GM19238 (cell line): ENCODE data around the gene GCA.
A peak's percentile ranks its signal among the peaks of the same experiment; 100 is the strongest.

Experiments
- DNase-seq: peaks from one replicate; pipeline ENCODE4 v3.0.0; 2011; ENCODE audit warnings: low spot score; ENCODE audit not compliant: insufficient read length

The GCA gene, protein sequence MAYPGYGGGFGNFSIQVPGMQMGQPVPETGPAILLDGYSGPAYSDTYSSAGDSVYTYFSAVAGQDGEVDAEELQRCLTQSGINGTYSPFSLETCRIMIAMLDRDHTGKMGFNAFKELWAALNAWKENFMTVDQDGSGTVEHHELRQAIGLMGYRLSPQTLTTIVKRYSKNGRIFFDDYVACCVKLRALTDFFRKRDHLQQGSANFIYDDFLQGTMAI

DNA sequence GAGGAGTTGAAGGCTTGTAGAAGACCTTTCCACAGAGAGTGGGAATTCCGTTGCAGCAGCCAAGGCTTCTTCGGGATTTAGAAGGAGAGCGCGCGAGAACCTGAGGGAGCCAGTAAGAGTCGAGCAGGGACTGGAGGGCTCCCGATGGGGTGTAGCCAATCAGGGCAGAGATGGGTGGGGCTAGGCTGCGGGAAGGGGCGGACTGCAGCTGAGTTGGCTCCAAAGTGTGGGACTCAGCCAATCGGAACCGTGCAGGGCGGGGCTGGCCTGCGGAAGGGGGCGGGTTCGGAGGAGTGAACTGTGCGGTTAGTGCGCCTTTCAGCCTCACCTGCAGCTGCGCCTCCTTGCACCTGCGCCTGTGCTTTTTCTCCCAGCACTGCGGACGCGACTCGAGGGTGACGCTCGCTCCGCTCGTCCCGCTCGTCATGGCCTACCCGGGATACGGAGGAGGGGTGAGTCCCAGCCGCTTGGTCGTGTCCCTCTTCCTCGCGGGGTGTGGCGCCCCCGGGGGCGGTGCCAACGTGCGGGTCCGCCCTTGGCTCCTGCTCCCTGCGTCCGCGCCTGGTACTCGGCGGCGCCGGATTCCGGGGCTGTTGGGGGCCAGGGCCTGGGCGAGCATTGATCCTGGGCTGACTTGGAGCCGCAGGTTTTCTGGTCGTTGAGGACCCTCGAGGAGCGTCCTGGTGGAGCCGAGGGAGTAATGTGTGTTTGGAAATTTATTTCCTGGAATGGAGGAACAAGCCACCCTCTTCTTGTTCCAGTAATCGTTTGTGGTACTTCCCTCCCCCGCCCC is at the start of gene GCA:
Gene GCA, plus strand, starts transcription at position 309 of the 793 bp plus-strand sequence. Its CDS starts 117 bp downstream, at position 426.
- peak; percentile 74 for DNase-seq

DNA sequence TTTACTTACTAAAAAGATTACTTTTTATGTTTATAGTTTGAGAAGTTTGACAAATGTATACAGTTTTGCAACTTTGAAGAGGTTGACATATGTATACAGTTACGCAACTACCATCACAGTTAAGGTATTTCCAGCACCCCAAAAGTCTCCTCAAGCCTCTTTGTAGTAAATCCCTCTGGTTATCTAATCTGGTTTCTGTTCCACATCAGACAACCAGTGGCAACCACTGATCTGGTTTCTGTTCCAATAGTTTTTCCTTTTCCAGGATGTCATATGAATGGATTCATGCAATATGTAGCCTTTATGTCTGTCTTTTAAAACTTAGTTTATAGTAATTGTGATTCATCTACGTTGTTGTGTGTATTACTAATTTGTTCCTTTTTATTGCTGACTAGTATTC is 48.9 kb upstream of the GCA start:
- no peak for DNase-seq

DNA sequence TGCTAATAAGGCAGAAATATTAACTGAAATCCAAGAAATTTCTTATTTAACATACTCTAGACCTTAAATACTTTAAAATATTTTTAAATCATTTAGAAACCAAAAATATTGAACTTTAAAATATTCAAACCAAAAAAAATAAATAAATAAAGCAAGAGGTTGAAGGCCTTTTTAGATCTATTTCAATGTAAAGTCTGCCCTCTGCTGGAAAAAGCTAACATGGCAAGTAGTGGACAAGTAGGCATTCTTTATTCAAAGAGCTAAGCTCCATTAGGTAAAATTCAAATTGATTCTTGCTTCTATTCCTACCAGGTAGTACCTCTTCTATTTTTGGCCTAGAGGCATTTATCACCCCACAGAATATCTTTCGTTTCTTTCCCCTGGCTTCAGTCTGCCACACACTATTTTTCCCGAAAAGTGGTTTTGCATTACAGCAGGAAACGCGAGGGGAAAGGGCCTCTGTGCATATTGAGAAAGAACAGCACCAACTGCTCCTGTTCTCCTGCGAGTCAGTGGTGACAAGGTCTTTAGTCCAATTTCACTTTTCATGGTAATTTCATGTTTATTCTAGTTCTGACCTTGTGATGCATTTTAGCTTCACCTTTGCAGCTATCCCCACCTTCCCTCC is 45.9 kb upstream of the GCA start:
- DNase-seq, result no peak

DNA sequence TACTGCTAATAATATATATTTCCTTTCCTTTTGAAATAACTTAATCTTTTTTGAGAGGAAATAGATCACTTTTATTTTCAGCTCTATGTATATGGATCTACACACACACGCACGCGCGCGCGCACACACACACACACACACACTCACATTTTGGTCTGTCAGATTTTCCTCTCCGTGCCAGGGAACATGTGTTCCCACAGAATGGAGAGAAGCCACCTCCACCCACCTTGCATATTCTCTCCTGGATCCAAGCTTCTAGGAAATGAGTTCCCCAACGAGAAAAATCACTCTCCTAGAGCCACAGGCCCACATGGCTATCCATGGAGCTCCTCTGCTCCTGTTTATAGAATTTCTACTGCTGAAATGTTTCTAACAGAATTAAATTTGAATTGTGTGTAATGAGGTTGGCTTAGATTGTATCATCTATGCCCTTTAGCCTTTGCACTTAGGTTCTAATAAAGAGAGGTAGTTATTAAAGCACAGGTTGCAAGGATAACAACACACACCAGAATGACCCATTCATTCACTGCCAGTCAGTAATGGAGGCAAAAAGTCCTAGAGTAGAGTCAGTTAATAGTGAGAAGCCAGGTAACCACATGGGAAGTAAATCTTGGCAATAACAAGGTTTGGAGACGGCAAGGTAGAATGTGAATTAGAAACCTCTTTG is 45.1 kb upstream of the GCA start:
- DNase-seq, result no peak

DNA sequence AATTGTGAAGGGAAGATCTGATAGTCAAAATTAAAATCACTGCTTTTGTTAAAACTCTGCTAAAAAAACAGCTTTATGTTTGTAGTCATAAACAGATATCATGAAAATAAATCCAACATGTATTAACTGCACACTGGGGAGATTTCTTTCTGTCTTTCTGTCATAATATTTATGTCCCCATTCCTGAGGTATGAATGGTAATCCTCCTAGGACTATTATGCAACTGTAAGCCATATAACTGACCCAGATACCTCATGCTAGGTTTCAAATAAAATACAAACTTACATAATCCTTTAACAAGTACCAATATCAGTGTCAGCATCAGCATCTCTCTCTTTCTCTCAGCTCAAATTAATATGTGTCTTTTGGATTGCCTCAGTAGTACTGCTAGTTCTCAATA is 43.7 kb upstream of the GCA start:
- DNase-seq, result no peak

DNA sequence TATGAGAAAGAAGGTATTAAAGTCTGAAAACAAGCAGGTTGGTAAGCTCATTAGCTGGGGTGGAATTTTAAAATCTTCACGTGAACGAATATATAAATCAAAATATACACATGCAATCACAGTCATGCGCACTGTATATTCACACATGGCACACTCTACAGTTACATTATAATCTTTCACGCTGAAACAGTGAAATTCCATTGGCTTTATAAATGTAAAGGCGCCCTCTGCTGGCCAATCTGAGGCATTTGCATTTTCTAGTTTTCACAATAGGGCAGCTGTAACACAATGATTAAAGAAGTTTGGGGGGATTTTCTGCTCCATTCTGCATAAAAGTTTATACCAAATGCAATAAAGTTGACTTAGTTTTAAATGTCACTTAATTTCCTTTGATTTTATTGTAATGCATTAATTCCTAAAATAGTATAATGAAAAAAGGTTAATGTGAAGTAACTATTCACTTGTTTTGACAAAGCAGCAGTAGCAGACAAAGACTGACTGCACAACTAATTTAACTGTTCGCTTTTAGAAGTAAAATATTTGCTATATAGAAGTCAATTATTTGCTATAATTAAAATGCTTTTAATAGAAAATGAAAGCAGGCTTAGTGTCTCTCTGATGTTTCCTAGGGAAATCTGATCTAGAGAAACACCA is 42.7 kb upstream of the GCA start:
- DNase-seq, result no peak

DNA sequence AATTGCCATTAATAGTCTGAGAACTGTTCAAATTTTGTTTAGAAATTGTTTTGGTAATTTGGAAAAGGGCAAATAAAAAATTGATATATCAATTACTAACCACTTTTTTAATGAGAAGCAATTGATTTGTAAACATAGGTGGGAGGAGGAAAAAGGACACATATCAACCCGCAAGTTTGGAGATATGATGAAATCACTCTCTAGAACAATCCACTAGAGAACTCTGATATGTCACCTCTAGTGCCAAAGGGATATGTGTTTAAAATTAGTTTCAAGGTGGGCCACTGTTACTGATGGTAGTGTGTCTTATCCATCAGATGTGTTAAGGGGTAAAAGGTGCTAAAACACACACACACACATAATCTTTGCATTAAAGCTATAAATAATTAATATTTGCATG is 42.1 kb upstream of the GCA start:
- no peak for DNase-seq

DNA sequence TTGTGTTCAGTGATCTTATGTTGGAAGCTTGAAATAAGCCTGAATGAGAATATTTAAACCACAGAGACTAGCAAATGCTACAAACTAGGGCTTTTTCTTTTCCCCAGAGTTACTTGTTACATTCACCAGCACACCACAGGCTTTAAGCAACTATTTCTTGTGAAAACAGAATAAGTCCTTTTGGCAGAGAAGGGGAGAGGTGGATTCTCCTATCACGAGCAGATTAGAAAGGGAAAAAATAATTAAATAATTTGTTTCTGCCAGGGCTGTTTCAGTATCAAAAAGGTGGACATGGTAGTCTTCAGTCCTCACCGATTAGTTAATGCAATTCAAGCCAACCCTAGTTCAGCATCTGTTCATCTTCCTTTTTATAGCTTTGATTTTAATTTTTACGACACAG is 38.0 kb upstream of the GCA start:
- no peak for DNase-seq

DNA sequence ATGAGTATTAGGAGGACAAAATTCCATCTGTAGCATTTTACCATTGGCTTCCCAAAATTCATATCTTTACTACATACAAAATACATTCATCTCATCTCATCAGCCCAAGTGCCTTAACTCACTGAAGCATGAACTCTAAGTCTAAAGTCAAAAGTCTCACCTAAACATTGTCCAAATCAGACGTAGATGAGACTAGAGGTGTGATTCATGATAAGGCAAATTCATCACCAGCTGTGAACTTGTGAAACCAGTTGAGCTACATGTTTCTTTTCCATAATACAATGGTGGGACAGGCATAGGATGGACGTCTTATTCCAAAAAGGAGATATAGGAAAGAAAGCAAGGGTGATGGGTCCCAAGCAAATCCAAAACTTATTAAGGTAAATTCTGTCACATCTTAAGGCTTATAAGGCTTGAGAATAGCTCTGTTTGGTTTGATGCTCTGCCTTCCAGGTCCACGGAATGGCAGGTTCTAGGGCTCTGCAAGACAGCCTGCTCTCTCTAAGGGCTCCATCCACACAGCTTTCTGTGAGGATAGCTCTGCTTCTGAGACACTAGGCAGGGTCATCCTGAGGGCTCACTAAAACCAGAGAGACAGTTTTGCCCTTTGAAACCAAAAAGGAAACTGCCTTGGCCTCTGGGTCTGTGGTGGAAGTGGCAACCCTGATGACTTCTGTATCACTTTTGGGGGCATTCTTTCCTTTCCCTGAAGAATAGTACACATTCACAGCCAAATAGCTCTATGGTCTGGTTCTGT is 35.0 kb upstream of the GCA start:
- no peak for DNase-seq

DNA sequence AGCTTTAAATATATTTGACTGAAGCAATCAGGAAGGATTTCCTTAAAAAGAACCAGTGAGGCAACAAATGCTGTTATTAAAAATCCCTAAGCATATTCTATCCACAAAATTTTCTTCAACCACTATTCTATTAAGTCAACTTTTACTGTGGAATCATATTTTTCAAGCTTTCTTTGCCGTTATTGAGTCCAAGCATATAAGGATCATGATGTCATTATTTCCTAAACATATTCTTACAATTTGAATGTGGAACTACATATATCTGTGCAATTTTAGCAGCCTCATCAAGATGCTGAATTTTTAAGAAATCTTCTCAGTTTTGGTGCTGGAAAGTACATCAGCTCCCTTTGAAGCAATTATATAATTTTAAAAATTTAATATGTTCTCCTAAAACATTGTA is 31.1 kb upstream of the GCA start:
- DNase-seq, result no peak

DNA sequence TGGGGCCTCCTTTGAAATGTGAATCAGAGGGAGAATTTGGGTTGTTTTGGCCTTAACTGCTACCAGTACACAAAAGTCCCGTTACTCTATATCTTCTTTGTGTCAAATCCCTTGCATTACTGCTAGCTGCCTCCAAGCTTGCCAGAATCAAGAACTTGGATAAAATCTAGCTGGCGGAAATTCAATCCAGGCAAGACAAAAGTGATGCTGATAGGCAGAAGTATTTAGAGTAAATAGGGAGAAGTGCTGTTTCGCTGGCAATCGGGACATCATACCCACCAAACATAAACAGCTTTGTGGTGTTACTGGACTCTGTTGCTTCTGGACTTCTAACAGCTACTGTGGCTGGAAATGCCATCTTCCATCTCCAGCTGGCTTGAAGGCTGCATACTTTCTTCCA is 28.0 kb upstream of the GCA start:
- DNase-seq, result no peak

DNA sequence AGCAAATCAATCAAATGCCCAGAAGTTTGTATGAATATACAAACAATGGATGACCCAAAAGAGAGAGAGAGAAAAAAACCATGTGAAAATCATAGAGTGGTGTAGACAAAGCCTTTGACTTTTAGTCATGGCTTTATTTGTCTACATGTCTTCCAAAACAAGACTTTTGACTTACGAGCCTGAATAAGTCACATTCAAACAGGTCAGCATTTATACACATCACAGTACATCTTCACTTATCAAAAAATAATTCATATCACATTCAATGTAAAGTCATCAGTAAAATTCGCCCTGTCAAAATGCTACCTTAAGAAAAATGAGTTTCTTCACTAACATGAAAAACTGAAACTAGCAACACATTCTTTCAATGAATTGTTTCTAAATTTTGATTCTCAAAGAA is 27.3 kb upstream of the GCA start:
- DNase-seq, result no peak

DNA sequence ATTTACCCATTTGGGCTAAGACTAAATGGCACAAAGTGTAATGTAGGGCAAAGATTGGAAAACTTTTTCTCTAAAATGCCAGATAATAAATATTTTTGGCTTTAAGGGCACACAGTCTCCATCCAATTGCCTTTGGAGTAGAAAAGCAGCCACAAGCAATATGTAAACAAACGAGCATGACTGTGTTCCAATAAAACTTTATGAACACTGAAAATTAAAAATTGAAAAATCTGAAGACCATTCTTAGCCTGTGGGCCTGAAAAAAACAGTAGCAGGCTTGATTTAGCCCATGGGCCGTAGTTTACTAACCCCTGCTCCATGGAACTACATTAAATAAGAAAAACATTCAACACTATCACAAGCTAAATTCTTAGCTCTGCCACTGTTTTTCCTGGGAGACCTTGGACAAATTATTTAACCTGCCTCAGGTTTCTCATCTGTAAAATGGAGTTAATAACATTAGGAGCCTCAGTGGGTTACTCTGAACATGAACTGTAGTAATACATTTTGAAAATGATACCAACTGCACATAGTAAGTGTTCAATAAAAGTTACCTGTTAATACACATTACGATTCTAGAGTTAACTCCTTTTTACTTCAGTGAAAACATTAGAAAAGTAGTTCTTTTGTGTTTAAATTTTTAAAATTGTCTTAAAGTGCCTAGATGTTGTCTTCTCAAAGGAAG is 26.7 kb upstream of the GCA start:
- no peak for DNase-seq

DNA sequence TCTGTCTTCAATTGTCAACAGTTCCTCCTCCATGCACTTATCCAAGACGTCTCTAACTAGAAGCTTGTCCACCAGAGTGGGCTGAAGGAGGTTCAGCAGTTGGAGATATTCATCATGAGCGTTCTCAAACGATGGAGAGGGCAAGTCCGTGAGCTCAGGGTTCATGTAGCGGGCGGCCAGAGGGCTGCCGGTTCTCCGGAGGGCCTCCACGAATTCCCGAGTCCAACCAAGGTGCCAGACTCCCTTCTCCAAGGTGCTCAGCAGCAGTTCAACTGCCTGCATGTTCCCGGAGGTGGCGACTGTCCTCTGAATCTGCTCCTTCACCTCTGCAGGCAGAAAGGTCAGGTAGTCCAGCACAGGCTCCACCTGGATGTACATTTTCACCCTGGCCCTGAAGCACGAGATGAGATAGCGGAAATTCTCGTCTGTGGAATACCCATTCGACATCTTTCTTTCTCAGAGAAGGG is 26.0 kb upstream of the GCA start:
- DNase-seq, result peak; percentile 12

DNA sequence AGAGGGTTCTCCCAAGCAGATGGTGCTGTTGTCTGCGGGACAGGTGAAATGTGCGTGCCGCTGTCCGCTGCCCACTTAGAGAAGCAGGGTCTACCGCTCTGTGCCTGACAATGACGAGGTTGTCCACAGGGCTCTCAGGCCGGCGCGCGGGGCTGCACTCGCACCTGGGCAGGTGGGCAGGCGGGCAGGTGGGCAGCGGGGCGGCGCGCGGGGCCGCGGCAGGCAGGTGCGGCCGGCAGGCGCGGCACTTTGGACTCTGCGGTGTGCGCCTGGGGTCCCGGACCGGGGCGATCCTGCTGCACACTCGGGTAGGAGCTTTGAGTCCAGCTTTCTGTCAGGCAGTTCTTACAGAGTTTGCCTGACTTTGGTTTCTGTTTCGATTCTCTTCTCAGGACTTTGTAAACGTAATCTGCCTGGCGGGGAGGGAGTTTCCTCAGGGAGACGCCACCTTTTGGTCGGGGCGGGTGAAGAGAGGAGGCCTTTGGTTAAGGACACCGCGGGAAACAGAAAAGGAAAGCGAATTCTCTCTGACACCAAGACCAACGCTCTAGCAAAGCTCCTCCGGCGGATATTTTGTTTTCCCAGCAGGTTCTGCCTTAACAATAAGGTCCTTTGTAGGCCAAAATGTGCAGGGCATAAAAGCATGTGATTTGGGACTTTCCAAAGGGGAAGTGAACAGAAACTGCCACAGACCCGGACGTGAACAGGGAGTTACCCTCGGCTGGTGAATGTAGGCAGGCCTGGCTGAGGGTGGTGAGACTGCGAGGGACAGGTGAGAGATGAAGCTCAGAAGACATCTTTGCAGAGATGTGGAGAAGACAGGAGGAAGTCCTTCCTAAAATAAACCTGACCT is 25.4 kb upstream of the GCA start, which contains the start of gene IFIH1:
Gene IFIH1, minus strand, starts transcription at position 357 of the 853 bp plus-strand sequence. CDS start 377 bp downstream, outside the sequence.
- peak; percentile 63 for DNase-seq

DNA sequence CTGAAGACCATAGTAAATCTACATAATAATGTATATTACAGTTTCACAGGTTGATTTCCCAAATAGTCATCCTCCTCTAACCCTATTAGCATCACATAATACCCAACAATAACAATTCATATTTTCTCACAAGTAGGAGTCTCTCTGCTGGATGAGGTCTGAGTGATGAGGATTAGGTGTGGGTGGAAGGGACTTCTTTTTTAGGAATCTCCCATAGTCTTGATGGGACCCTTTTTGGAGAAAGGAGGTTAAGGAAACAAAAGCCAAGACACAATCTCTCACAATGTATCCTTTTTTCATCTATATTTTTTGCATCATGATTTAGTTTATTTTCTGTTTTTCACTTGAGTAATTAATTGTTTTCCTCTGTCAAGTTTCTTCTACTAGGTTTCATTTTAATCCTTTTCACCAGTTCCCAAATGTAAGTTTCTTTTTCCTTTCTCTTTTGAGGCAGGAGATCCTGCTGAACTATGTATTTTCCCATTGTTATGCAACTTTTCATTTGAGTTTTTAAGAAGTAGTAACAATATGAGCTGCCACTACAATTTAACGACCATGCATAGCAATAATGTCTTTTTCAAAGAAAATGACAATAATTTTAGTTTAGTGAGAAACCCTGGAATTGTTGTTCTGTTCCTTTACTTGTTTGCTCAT is 22.9 kb upstream of the GCA start:
- DNase-seq, result no peak

DNA sequence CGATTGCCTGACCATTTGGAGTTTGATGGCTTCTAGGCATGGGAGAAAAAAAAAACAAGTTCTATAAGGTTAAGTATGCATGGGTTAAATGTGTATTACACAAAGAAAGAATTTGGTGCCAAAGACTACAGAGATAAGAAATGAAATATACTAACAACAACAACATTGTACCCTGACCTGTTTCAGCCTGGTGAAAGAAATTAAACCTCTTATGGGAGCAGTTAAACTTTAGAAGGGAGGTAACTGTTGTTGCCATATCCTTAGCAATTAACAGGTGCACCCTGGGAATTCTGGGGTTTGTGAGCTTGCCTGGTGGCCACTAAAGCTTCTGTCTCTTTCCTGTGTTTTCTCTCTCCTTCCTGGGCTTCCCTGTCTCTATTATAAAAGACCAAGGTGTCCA is 19.0 kb upstream of the GCA start:
- no peak for DNase-seq

DNA sequence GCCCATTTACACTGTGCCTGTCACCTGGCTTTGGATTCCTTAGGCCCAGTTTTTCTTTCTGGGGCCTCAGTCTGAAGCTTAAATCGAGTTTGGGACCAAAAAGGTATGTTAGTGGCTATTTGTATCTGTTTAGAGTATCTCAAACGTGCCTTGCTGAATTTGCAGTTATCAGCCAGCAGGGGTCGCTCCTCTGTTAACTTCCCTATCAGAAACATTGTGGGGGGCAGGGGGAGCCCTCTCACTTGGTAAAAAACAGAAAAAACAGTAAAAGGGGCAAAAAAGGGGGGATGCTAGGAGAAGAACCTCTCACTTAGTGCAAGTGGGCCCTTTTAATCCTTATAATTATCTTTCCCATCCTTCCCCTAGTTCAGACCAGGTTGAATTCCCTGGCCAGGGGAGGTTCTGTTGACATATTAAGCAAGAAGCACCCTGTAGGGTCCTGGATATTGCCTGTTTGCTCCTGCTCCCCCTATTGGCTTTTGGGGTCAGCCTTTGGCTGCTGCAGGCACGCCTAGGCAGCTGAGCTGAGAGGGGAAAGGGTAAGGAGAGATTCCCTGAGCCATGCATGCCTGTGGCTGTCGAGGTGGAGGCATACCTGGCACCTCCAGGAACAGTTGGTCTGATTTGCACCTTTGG is 16.7 kb upstream of the GCA start:
- no peak for DNase-seq
